GM12878 (cell line): ENCODE results near the gene SHB. TPM values are rescaled to one million over a fixed set of nuclear protein-coding genes. Genes with fewer than 3 reads are reported as not detected.

Source experiments
- ATAC-seq: fragments of 200-7000 bp; cut with Tn5 transposase; 3 replicates; pipeline ENCODE4 v1.9.1; 2020; ENCODE audit warnings: mild to moderate bottlenecking, moderate library complexity
- BruUV-seq: library from RNA; stranded (reverse); fragments of 400-500 nt; replicated peaks from 2 replicates; lab custom pipeline; 2021; lab: Mats Ljungman, UMichigan
- CTCF ChIA-PET: fragments of 300-600 bp; sonication (Branson Sonifier 250); formaldehyde crosslinking; extraction: SDS; loops from one replicate; lab custom pipeline; 2021; ENCODE audit warnings: inconsistent platforms; lab: Yijun Ruan, JAX
- POLR2A ChIA-PET: fragments of 350-600 bp; formaldehyde crosslinking; extraction: SDS; loops from one replicate; lab custom pipeline; 2021; ENCODE audit warnings: inconsistent platforms; lab: Charles Lee
- RAD21 ChIA-PET: fragments of 300-600 bp; sonication (Branson Sonifier 250); formaldehyde crosslinking; loops from one replicate; lab custom pipeline; 2023; ENCODE audit warnings: antibody characterized with exemption; ENCODE audit not compliant: unreplicated experiment; lab: Charles Lee
- SMC1A ChIA-PET: fragments of 300-600 bp; sonication (Branson Sonifier 250); formaldehyde crosslinking; loops from one replicate; lab custom pipeline; 2023; ENCODE audit not compliant: unreplicated experiment, uncharacterized antibody; lab: Charles Lee
- DNase-seq: peaks from one replicate; pipeline ENCODE4 v3.0.0-alpha.2; 2011; ENCODE audit warnings: low read depth, low spot score
- FAIRE-seq: peaks from 3 replicates; lab custom pipeline; 2011; peaks lifted over from hg19 to GRCh38; lab: Jason Lieb, UNC
- H2AFZ ChIP-seq: 2 replicates; pipeline ENCODE4 v1.6.0; 2011; ENCODE audit warnings: low read depth, low read length, control low read depth; ENCODE audit not compliant: control insufficient read depth
- H3K27ac ChIP-seq: 2 replicates; pipeline ENCODE4 v1.5.1; 2011; ENCODE audit warnings: control low read depth; ENCODE audit not compliant: control insufficient read depth, insufficient read depth
- H3K27me3 ChIP-seq, 2 experiments: replicated peaks in 1 of 2; 2 replicates each; pipeline versions ENCODE4 v1.6.0 to v1.6.1; 2011; ENCODE audit warnings: low read length in 1 of 2; ENCODE audit not compliant: control insufficient read depth in 2 of 2, insufficient read depth in 2 of 2
- H3K36me3 ChIP-seq, 2 experiments: 2 replicates each; pipeline ENCODE4 v1.5.1; 2011; ENCODE audit warnings: low read length in 1 of 2; ENCODE audit not compliant: control insufficient read depth in 2 of 2, insufficient read depth in 2 of 2
- H3K4me1 ChIP-seq: 2 replicates; pipeline ENCODE4 v1.6.1; 2011; ENCODE audit warnings: mild to moderate bottlenecking, low read length, moderate library complexity, mixed read lengths; ENCODE audit not compliant: control insufficient read depth, insufficient read depth
- H3K4me2 ChIP-seq: 2 replicates; pipeline ENCODE4 v1.6.0; 2011; ENCODE audit warnings: control low read depth; ENCODE audit not compliant: control insufficient read depth, insufficient read depth
- H3K4me3 ChIP-seq: fragments of 200-600 bp; sonication (generic); 2 replicates; pipeline ENCODE4 v1.5.1; 2016
- H3K79me2 ChIP-seq: 2 replicates; pipeline ENCODE4 v1.6.0; 2011; ENCODE audit warnings: low read length; ENCODE audit not compliant: control insufficient read depth, insufficient read depth
- H3K9ac ChIP-seq: 2 replicates; pipeline ENCODE4 v1.8.0; 2011; ENCODE audit warnings: low read length, control low read depth, mixed read lengths; ENCODE audit not compliant: control insufficient read depth, insufficient read depth
- H3K9me3 ChIP-seq: replicated peaks from 3 replicates; pipeline ENCODE4 v1.5.1; 2011; ENCODE audit warnings: mild to moderate bottlenecking, low read length; ENCODE audit not compliant: control insufficient read depth, insufficient read depth
- H4K20me1 ChIP-seq: 2 replicates; pipeline ENCODE4 v1.6.0; 2011; ENCODE audit not compliant: control insufficient read depth, insufficient read depth
- BACH1 ChIP-seq: fragments of 450-650 bp; IDR thresholded peaks from 2 replicates; pipeline ENCODE4 v1.6.1; 2017; ENCODE audit warnings: mild to moderate bottlenecking, borderline replicate concordance
- CHD1 ChIP-seq: IDR thresholded peaks from 2 replicates; pipeline ENCODE4 v1.6.1; 2012; ENCODE audit warnings: low read depth, low read length, improper control_type of control experiment
- EED ChIP-seq: sonication (generic); IDR thresholded peaks from 2 replicates; pipeline ENCODE4 v1.6.1; 2016; ENCODE audit warnings: antibody characterized with exemption, low read depth
- ETV6 ChIP-seq, 2 experiments: fragments of 450-650 bp in 1 of 2; IDR thresholded peaks in 1 of 2; conservative IDR thresholded peaks in 1 of 2; 2 replicates each; pipeline ENCODE4 v1.6.1; 2014; ENCODE audit warnings: antibody characterized with exemption in 1 of 2, borderline replicate concordance in 1 of 2, low read depth in 1 of 2, mild to moderate bottlenecking in 1 of 2, moderate library complexity in 1 of 2
- EZH2 ChIP-seq: IDR thresholded peaks from 2 replicates; pipeline ENCODE4 v1.6.1; 2012; ENCODE audit warnings: low read depth, mild to moderate bottlenecking, control low read depth, inconsistent platforms, low read length, borderline replicate concordance; ENCODE audit not compliant: control insufficient read depth
- IKZF1 ChIP-seq: fragments of 450-650 bp; conservative IDR thresholded peaks from 2 replicates; pipeline ENCODE4 v1.6.1; 2017; ENCODE audit warnings: antibody characterized with exemption, mild to moderate bottlenecking
- IKZF2 ChIP-seq, 2 experiments: fragments of 450-650 bp; IDR thresholded peaks; 2 replicates each; pipeline ENCODE4 v1.6.1; 2017; ENCODE audit warnings: mild to moderate bottlenecking in 2 of 2, moderate library complexity in 2 of 2
- JUNB ChIP-seq: IDR thresholded peaks from 2 replicates; pipeline ENCODE4 v1.6.1; 2016; ENCODE audit warnings: antibody characterized with exemption, mild to moderate bottlenecking
- MEF2B ChIP-seq: fragments of 450-650 bp; IDR thresholded peaks from 2 replicates; pipeline ENCODE4 v1.6.1; 2018; ENCODE audit warnings: mild to moderate bottlenecking, moderate library complexity; ENCODE audit not compliant: partially characterized antibody, poor library complexity, severe bottlenecking
- POLR2AphosphoS5 ChIP-seq: IDR thresholded peaks from 2 replicates; pipeline ENCODE4 v1.6.1; 2011; ENCODE audit warnings: mild to moderate bottlenecking, low read length, inconsistent platforms
- POU2F2 ChIP-seq: IDR thresholded peaks from 3 replicates; pipeline ENCODE4 v1.6.1; 2011; ENCODE audit warnings: low read depth, mild to moderate bottlenecking, low read length, borderline replicate concordance
- SIX5 ChIP-seq: IDR thresholded peaks from 2 replicates; pipeline ENCODE4 v1.6.1; 2011; ENCODE audit warnings: mild to moderate bottlenecking, low read depth, low read length, moderate library complexity; ENCODE audit not compliant: severe bottlenecking
- SMARCA5 ChIP-seq: fragments of 450-650 bp; IDR thresholded peaks from 2 replicates; pipeline ENCODE4 v1.6.1; 2017; ENCODE audit warnings: mild to moderate bottlenecking
- SPI1 ChIP-seq: IDR thresholded peaks from 2 replicates; pipeline ENCODE4 v1.6.1; 2011; ENCODE audit warnings: low read depth, mild to moderate bottlenecking, low read length, moderate library complexity, borderline replicate concordance; ENCODE audit not compliant: insufficient read depth
- TBL1XR1 ChIP-seq: IDR thresholded peaks from 2 replicates; pipeline ENCODE4 v1.6.1; 2012; ENCODE audit warnings: low read depth, low read length, improper control_type of control experiment
- WGBS: methylation state at CpG from one replicate; pipeline ENCODE4 v1.1.6; 2016; ENCODE audit warnings: low lambda C conversion rate; ENCODE audit not compliant: insufficient replicate concordance, insufficient coverage; ENCODE audit errors: missing lambda C conversion rate; 5-methylcytosine and 5-hydroxymethylcytosine counted together
- in situ Hi-C: fragments of 300-500 bp; cut with MboI; formaldehyde crosslinking; loops from 9 replicates; pipeline ENCODE4 v1.14.3; 2018; ENCODE audit warnings: mixed read lengths
- intact Hi-C: fragments of 100-400 bp; cut with micrococcal nuclease; formaldehyde crosslinking; loops from one replicate; pipeline ENCODE4 v1.14.2; 2022; ENCODE audit not compliant: unreplicated experiment
- polyA plus RNA-seq, 11 experiments: library from polyadenylated mRNA; depleted of rRNA in 4 of 11; unstranded in 6 of 11; stranded (reverse) in 5 of 11; fragments of >200 nt; fragmentation: Nextera tagmentation in 4 of 11; fragmentation: Illumina TruSeq in 1 of 11; extraction: Ambion mirVana in 4 of 11; extraction: Trizol in 1 of 11; gene quantifications; 1 replicate in 1 of 11; 2 replicates in 10 of 11; pipeline versions ENCODE4 v1.2.1 to v1.2.3, GENCODE V29; 2011 to 2016; ENCODE audit warnings: inconsistent platforms in 2 of 11, missing spikeins in 2 of 11, low read depth in 1 of 11
- total RNA-seq, 4 experiments: library from RNA; depleted of rRNA in 3 of 4; stranded (reverse); fragments of >200 nt in 3 of 4; fragmentation: Illumina TruSeq in 1 of 4; extraction: Trizol in 1 of 4; gene quantifications; 2 replicates each; pipeline versions ENCODE4 v1.2.1 to v1.2.3, GENCODE V29; 2013 to 2021
- TF ChIP-seq, protein P1 (sequence below): fragments of 150-350 bp; IDR thresholded peaks from 2 replicates; pipeline ENCODE4 v1.6.1; 2016; ENCODE audit warnings: low read depth, low read length
- TF ChIP-seq, protein P2 (sequence below), 3 experiments: IDR thresholded peaks in 2 of 3; conservative IDR thresholded peaks in 1 of 3; 2 replicates each; pipeline ENCODE4 v1.5.1; 2011; ENCODE audit warnings: low read depth in 3 of 3, low read length in 3 of 3, mild to moderate bottlenecking in 3 of 3, control low read depth in 2 of 3, moderate library complexity in 2 of 3, inconsistent platforms in 1 of 3, mixed read lengths in 1 of 3; ENCODE audit not compliant: control insufficient read depth in 2 of 3, insufficient read depth in 1 of 3; ENCODE audit errors: extremely low read depth in 1 of 3
- TF ChIP-seq, protein P3 (sequence below): fragments of 450-650 bp; IDR thresholded peaks from 2 replicates; pipeline ENCODE4 v1.6.1; 2017; ENCODE audit warnings: low read depth, mild to moderate bottlenecking, moderate library complexity

The SHB gene
- total and polyA plus RNA-seq, 10 of the 15 experiments (the other 5 are each of a cell fraction or from before 2014, with no cell fraction given): 0.29 to 6.2 (median 1.3) TPM

DNA sequence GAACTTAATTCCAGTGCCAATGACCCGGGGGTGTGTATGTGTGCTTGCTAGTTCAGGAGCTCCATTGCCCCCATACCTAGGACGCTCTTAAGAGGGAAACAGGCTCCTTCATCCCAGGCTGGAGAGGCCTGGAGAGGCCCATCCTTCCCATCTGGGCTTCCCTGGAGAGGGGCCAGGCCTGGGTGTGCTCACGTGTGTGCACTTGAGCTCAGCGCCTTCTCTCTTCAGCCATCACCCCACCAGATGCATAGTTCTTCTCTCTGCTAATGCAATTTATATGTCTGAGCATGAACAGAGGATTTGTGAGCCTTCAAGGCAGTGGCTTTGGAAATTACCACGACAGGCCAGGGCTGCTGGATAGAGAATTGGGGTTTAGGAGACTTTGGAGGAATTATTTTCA is 48.6 kb upstream of the SHB start:
- ChIA-PET RAD21 (interaction anchor here (4.0 kb wide), 1 partner anchor 29 kb away, joined by 16 read pairs; no protein-coding TSS in a partner anchor), POLR2A (interaction anchor here (0.9 to 3.1 kb wide), 2 partner anchors 8 to 11 kb away, joined by 3 to 17 read pairs; no protein-coding TSS in a partner anchor), CTCF (interaction anchor here (0.9 to 4.0 kb wide), 3 partner anchors 10 to 42 kb away, joined by 3 to 13 read pairs (median 3); no protein-coding TSS in a partner anchor), SMC1A (interaction anchor here (0.9 to 6.5 kb wide), 6 partner anchors 9 to 42 kb away, joined by 3 to 42 read pairs (median 6); no protein-coding TSS in a partner anchor)
- H3K9me3 ChIP-seq: no peaks in the 10 kb centered on the region
- DNase-seq (no peak), FAIRE-seq (no peak), ATAC-seq (no peak)
- no peak overlapping the region for H3K9ac ChIP-seq
- intact Hi-C loops: loop anchor here (5.0 kb wide), 1 partner anchor 50 kb away; the partner anchor contains the start of gene SHB
- BruUV-seq: no TSS peak
- H3K79me2 ChIP-seq: no peaks in the 10 kb centered on the region
- H2AFZ ChIP-seq: no peak overlapping the region
- H3K27ac ChIP-seq: no peak overlapping the region
- in situ Hi-C loops: no loop called here
- no peak overlapping the region for H3K4me3 ChIP-seq
- H3K27me3 ChIP-seq: no peaks in the 10 kb centered on the region; a peak in 1 of 4 replicates
- H3K36me3 ChIP-seq: no peaks in the 10 kb centered on the region
- no peaks in the 10 kb centered on the region for H3K4me1 ChIP-seq
- WGBS: 2% methylated on average over 5 of the region's 5 CpGs
- H4K20me1 ChIP-seq: no peaks in the 10 kb centered on the region
- no peak overlapping the region for H3K4me2 ChIP-seq
- TF ChIP-seq, protein P1, sequence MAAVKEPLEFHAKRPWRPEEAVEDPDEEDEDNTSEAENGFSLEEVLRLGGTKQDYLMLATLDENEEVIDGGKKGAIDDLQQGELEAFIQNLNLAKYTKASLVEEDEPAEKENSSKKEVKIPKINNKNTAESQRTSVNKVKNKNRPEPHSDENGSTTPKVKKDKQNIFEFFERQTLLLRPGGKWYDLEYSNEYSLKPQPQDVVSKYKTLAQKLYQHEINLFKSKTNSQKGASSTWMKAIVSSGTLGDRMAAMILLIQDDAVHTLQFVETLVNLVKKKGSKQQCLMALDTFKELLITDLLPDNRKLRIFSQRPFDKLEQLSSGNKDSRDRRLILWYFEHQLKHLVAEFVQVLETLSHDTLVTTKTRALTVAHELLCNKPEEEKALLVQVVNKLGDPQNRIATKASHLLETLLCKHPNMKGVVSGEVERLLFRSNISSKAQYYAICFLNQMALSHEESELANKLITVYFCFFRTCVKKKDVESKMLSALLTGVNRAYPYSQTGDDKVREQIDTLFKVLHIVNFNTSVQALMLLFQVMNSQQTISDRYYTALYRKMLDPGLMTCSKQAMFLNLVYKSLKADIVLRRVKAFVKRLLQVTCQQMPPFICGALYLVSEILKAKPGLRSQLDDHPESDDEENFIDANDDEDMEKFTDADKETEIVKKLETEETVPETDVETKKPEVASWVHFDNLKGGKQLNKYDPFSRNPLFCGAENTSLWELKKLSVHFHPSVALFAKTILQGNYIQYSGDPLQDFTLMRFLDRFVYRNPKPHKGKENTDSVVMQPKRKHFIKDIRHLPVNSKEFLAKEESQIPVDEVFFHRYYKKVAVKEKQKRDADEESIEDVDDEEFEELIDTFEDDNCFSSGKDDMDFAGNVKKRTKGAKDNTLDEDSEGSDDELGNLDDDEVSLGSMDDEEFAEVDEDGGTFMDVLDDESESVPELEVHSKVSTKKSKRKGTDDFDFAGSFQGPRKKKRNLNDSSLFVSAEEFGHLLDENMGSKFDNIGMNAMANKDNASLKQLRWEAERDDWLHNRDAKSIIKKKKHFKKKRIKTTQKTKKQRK: no peak
- TF ChIP-seq POLR2AphosphoS5 (no peak), SMARCA5 (no peak), POU2F2 (no peak), TBL1XR1 (no peak), SPI1 (no peak), SIX5 (no peak), JUNB (no peak), BACH1 (no peak), ETV6 (conservative IDR thresholded peaks at IDR 0.05 in 1 of 2, IDR thresholded peaks at IDR 0.05 in 1 of 2; ENCODE audit: borderline replicate concordance in 1 of 2, low read depth in 1 of 2) (no peak), MEF2B (no peak), CHD1 (no peak), IKZF1 (no peak), IKZF2 (IDR thresholded peaks at IDR 0.05) (no peak), EED (no peak), EZH2 (no peak)
- TF ChIP-seq, protein P2, sequence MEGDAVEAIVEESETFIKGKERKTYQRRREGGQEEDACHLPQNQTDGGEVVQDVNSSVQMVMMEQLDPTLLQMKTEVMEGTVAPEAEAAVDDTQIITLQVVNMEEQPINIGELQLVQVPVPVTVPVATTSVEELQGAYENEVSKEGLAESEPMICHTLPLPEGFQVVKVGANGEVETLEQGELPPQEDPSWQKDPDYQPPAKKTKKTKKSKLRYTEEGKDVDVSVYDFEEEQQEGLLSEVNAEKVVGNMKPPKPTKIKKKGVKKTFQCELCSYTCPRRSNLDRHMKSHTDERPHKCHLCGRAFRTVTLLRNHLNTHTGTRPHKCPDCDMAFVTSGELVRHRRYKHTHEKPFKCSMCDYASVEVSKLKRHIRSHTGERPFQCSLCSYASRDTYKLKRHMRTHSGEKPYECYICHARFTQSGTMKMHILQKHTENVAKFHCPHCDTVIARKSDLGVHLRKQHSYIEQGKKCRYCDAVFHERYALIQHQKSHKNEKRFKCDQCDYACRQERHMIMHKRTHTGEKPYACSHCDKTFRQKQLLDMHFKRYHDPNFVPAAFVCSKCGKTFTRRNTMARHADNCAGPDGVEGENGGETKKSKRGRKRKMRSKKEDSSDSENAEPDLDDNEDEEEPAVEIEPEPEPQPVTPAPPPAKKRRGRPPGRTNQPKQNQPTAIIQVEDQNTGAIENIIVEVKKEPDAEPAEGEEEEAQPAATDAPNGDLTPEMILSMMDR (IDR thresholded peaks at IDR 0.05 in 2 of 3, conservative IDR thresholded peaks at IDR 0.05 in 1 of 3; ENCODE audit: control insufficient read depth in 2 of 3, extremely low read depth in 1 of 3, insufficient read depth in 1 of 3, low read depth in 3 of 3, low read length in 3 of 3): no peak
- TF ChIP-seq, protein P3, sequence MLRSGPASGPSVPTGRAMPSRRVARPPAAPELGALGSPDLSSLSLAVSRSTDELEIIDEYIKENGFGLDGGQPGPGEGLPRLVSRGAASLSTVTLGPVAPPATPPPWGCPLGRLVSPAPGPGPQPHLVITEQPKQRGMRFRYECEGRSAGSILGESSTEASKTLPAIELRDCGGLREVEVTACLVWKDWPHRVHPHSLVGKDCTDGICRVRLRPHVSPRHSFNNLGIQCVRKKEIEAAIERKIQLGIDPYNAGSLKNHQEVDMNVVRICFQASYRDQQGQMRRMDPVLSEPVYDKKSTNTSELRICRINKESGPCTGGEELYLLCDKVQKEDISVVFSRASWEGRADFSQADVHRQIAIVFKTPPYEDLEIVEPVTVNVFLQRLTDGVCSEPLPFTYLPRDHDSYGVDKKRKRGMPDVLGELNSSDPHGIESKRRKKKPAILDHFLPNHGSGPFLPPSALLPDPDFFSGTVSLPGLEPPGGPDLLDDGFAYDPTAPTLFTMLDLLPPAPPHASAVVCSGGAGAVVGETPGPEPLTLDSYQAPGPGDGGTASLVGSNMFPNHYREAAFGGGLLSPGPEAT: no peak
